GM23248 (cell line): ENCODE data around the gene PPP2R3B. TPM values are rescaled to one million over a fixed set of nuclear protein-coding genes. Genes with fewer than 3 reads are reported as not detected.

Experiments used
- DNase-seq: peaks from one replicate; pipeline ENCODE4 v3.0.0-alpha.2; 2015
- H2AFZ ChIP-seq: fragments of 200-600 bp; sonication (generic); 2 replicates; pipeline ENCODE4 v1.6.1; 2016; ENCODE audit warnings: antibody characterized with exemption
- H3F3A ChIP-seq: fragments of 200-600 bp; sonication (generic); 2 replicates; pipeline ENCODE4 v1.6.1; 2016; ENCODE audit warnings: mild to moderate bottlenecking, antibody characterized with exemption, mixed run types; ENCODE audit not compliant: insufficient read depth
- H3K27ac ChIP-seq: fragments of 200-600 bp; sonication (generic); 2 replicates; pipeline ENCODE4 v1.5.1; 2016; ENCODE audit warnings: mild to moderate bottlenecking
- H3K27me3 ChIP-seq: fragments of 200-600 bp; sonication (generic); replicated peaks from 2 replicates; pipeline ENCODE4 v1.6.1; 2016; ENCODE audit warnings: mild to moderate bottlenecking; ENCODE audit not compliant: insufficient read depth
- H3K36me3 ChIP-seq: fragments of 200-600 bp; sonication (generic); 2 replicates; pipeline ENCODE4 v1.6.1; 2016; ENCODE audit warnings: low read depth, mild to moderate bottlenecking
- H3K4me1 ChIP-seq: fragments of 200-600 bp; sonication (generic); 2 replicates; pipeline ENCODE4 v1.6.1; 2016; ENCODE audit warnings: mild to moderate bottlenecking; ENCODE audit not compliant: insufficient read depth
- H3K4me2 ChIP-seq: fragments of 200-600 bp; sonication (generic); one replicate; pipeline ENCODE4 v1.6.1; 2016; ENCODE audit warnings: mild to moderate bottlenecking; ENCODE audit not compliant: unreplicated experiment
- H3K4me3 ChIP-seq: fragments of 200-600 bp; sonication (generic); 2 replicates; pipeline ENCODE4 v1.5.1; 2016; ENCODE audit warnings: mild to moderate bottlenecking
- H3K79me2 ChIP-seq: fragments of 200-600 bp; sonication (generic); 2 replicates; pipeline ENCODE4 v1.6.1; 2016; ENCODE audit warnings: mild to moderate bottlenecking; ENCODE audit not compliant: insufficient read depth
- H3K9ac ChIP-seq: fragments of 200-600 bp; sonication (generic); 2 replicates; pipeline ENCODE4 v1.6.1; 2016; ENCODE audit warnings: mild to moderate bottlenecking
- H3K9me2 ChIP-seq: fragments of 200-600 bp; sonication (generic); 2 replicates; pipeline ENCODE4 v1.6.1; 2016; ENCODE audit warnings: mixed run types, mild to moderate bottlenecking, moderate library complexity; ENCODE audit not compliant: insufficient read depth
- H3K9me3 ChIP-seq: fragments of 200-600 bp; sonication (generic); one replicate; pipeline ENCODE4 v1.6.1; 2017; ENCODE audit warnings: low read depth
- H4K20me1 ChIP-seq: fragments of 200-600 bp; sonication (generic); 2 replicates; pipeline ENCODE4 v1.6.0; 2016; ENCODE audit not compliant: insufficient read depth
- EZH2 ChIP-seq: fragments of 200-600 bp; sonication (generic); IDR thresholded peaks from 2 replicates; pipeline ENCODE4 v1.6.1; 2018; ENCODE audit warnings: antibody characterized with exemption, mild to moderate bottlenecking; ENCODE audit not compliant: insufficient read depth, poor library complexity, severe bottlenecking
- EZH2phosphoT487 ChIP-seq: fragments of 200-600 bp; sonication (generic); IDR thresholded peaks from 2 replicates; pipeline ENCODE4 v1.6.1; 2018; ENCODE audit warnings: antibody characterized with exemption, moderate library complexity, mild to moderate bottlenecking, low read depth; ENCODE audit not compliant: insufficient read depth
- WGBS, 2 experiments: methylation state at CpG; one replicate each; pipeline ENCODE4 v1.1.6; 2015 to 2017; ENCODE audit warnings: low lambda C conversion rate in 2 of 2, low coverage in 1 of 2; ENCODE audit errors: missing lambda C conversion rate in 2 of 2; 5-methylcytosine and 5-hydroxymethylcytosine counted together
- in situ Hi-C: fragments of 300-500 bp; cut with MboI; formaldehyde crosslinking; loops from 2 replicates; pipeline ENCODE4 v1.15.0; 2020
- polyA plus RNA-seq: library from polyadenylated mRNA; unstranded; fragments of >200 nt; fragmentation: Nextera tagmentation; extraction: Ambion mirVana; gene quantifications from 2 replicates; pipeline ENCODE4 v1.2.1, GENCODE V29; 2016
- total RNA-seq: library from RNA; depleted of rRNA; stranded (reverse); fragments of >200 nt; shearing (Covaris generic); gene quantifications from 2 replicates; pipeline ENCODE4 v1.2.3, GENCODE V29; 2014

PPP2R3B gene
- total and polyA plus RNA-seq, 2 experiments from 2014 or later, result 7.4 to 16.6 TPM

DNA sequence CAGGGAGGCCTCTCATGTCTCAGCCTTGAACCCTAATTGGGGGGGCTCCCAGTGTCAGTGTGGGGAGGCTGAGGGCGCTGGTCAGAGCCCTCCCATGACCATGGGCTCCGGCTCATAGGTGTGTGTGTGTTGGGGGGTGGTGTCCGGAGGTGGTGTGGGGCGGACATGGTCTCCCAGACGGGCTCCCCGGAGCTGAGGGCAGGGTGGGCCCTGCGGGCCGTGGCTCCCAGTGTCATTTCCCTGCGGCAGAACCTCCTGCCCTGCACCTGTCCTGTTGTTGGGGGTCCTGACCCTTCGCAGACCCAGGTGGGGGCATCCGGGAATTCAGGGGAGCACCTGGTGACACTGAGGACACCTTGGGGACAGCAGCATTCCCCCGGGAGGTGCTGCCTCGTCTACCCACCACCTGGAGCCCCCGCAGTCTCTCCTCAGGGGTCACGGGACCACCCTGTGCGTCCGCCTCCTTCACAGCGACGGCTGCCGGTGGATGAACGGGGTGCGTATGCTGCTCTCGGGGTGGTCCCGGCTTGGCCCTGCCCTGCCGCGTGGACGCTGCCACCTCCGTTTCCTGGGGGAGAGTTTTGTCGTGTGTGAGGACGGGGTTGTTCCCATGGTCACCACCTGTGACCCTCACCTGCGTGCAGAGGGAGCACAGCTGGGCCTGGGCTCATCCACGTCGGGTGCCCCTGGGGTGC, 53.6 kb downstream of the PPP2R3B start:
- in situ Hi-C loops, result no loop called here
- Histone ChIP-seq H3K27me3 (no peaks in the 10 kb centered on the region), H3K36me3 (no peaks in the 10 kb centered on the region), H3K4me1 (peaks cover 3% of the 10 kb centered on the region), H3K9ac (no peak overlapping the region), H3K27ac (no peak overlapping the region), H3F3A (no peaks in the 10 kb centered on the region), H3K4me3 (no peak overlapping the region), H3K4me2 (no peak overlapping the region), H4K20me1 (no peaks in the 10 kb centered on the region), H3K79me2 (no peaks in the 10 kb centered on the region), H3K9me2 (no peaks in the 10 kb centered on the region), H2AFZ (no peak overlapping the region), H3K9me3 (no peaks in the 10 kb centered on the region)
- DNase-seq, result no peak
- no peak for TF ChIP-seq EZH2
- TF ChIP-seq EZH2phosphoT487, result no peak
- WGBS, 2 experiments, result 96 to 99% methylated on average over 24 of the region's 33 CpGs

DNA sequence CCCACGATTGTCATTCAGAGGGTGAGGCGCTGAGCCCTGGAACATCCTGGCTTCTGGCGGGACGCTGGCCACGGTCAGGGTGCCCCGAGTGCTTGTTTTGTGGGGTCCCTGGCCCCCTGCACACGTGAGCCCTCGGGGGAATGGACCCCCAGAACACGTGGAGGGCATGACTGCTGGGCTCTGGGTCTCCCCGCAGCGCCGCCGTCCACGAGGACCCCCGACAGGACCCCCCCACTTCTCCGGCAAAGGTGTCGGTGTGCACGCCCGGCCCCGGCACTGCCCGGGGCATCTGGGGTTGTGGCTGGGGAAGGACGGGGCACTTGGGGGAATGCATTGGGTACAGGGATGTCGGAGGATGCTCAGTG, 54.2 kb downstream of the PPP2R3B start:
- H3K4me2 ChIP-seq, result no peak overlapping the region
- no peaks in the 10 kb centered on the region for H3K9me2 ChIP-seq
- H3K27ac ChIP-seq, result no peak overlapping the region
- in situ Hi-C loops, result no loop called here
- no peaks in the 10 kb centered on the region for H3F3A ChIP-seq
- peaks cover 3% of the 10 kb centered on the region for H3K4me1 ChIP-seq
- H3K4me3 ChIP-seq, result no peak overlapping the region
- H3K9me3 ChIP-seq, result no peaks in the 10 kb centered on the region
- TF ChIP-seq EZH2phosphoT487, result no peak
- no peak for TF ChIP-seq EZH2
- H3K9ac ChIP-seq, result no peak overlapping the region
- no peaks in the 10 kb centered on the region for H3K79me2 ChIP-seq
- H3K36me3 ChIP-seq, result no peaks in the 10 kb centered on the region
- no peak for DNase-seq
- H2AFZ ChIP-seq, result no peak overlapping the region
- no peaks in the 10 kb centered on the region for H4K20me1 ChIP-seq
- H3K27me3 ChIP-seq, result no peaks in the 10 kb centered on the region
- WGBS, 2 experiments, result 89% methylated on average over 23 of the region's 23 CpGs; no CpG with 5 or more reads in 1 of the 2 experiments

- DNase-seq, result no peak
- H3K36me3 ChIP-seq, result no peaks in the 10 kb centered on the region
- H3K79me2 ChIP-seq, result no peaks in the 10 kb centered on the region
- in situ Hi-C loops, result no loop called here
- no peak overlapping the region for H3K27ac ChIP-seq
- peaks cover 3% of the 10 kb centered on the region for H3K4me1 ChIP-seq
- H2AFZ ChIP-seq, result no peak overlapping the region
- no peaks in the 10 kb centered on the region for H3K27me3 ChIP-seq
- TF ChIP-seq EZH2, result no peak
- TF ChIP-seq EZH2phosphoT487, result no peak
- 56 to 58% methylated on average over 17 to 28 of the region's 35 CpGs for WGBS, 2 experiments
- no peaks in the 10 kb centered on the region for H4K20me1 ChIP-seq
- peak overlapping the region; percentile 32 for H3K4me2 ChIP-seq
- no peaks in the 10 kb centered on the region for H3K9me2 ChIP-seq
- no peak overlapping the region for H3K9ac ChIP-seq
- H3F3A ChIP-seq, result no peaks in the 10 kb centered on the region
- peak overlapping the region; percentile 48; the same call in 1 of the 2 replicates for H3K4me3 ChIP-seq
- no peaks in the 10 kb centered on the region for H3K9me3 ChIP-seq
Observed at GRCh38 chrX:331825-332495, 54.7 kb downstream of the PPP2R3B start.

DNA sequence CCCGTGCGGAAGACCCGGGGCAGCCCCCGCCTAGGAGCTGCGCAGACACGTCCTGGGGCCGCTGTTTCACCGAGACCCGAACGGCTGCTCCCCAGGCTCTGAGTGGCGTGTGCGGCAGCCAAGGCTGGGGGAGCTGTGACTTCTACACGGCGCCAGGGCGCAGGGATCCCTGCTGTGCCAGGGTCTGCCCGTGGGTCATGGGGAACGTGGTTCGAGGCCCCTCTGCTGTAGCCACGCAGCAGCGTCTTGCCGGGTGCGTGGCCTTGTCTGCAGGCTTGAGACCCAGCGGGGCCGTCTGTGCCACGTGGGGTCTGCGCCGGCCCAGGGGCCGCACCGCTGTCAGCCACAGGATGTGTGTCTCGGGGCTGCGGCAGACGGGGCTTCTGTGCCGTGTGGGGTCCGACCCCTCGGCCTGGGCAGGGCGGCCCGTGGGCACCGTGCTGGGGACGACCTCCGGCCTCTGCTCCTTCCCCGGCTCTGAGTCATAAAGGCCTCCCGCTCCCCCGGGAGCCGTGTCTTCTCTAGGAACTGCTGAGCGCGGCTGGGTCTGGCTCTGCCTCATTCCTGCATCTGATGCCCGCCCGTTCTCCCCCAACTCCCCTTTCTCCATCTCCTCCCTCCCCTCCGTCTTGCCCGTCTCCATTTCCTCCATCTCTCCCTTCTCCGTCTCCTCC, 55.4 kb downstream of the PPP2R3B start:
- 10 to 12% methylated on average over 33 to 41 of the region's 51 CpGs for WGBS, 2 experiments
- no peak for TF ChIP-seq EZH2
- no peak for TF ChIP-seq EZH2phosphoT487
- Histone ChIP-seq H3K27me3 (no peaks in the 10 kb centered on the region), H3K36me3 (no peaks in the 10 kb centered on the region), H4K20me1 (no peaks in the 10 kb centered on the region), H3K9ac (no peak overlapping the region), H3K9me2 (no peaks in the 10 kb centered on the region), H3K4me1 (peaks cover 3% of the 10 kb centered on the region), H3K79me2 (no peaks in the 10 kb centered on the region), H3K4me2 (peak overlapping the region; percentile 32), H3K27ac (no peak overlapping the region), H3F3A (no peaks in the 10 kb centered on the region), H3K9me3 (no peaks in the 10 kb centered on the region), H2AFZ (no peak overlapping the region), H3K4me3 (peak overlapping the region; percentile 48)
- peak; percentile 78 for DNase-seq
- in situ Hi-C loops, result no loop called here
